Fibroblast of lung (primary cell): ENCODE results near the gene DAGLA. TPM values are rescaled to one million over a fixed set of nuclear protein-coding genes. Genes with fewer than 3 reads are reported as not detected.
A peak's percentile ranks its signal among the peaks of the same experiment; 100 is the strongest.

Experiments
- DNase-seq, 2 donors: peaks; one replicate each; pipeline versions ENCODE4 v3.0.0 to v3.0.0-alpha.2; 2010; ENCODE audit warnings: low read depth in 2 of 2
- H2AFZ ChIP-seq: 2 replicates; pipeline ENCODE4 v1.5.1; 2012; ENCODE audit warnings: low read length, control low read depth, inconsistent platforms
- H3K27ac ChIP-seq: 2 replicates; pipeline ENCODE4 v1.5.1; 2011; ENCODE audit warnings: low read length, control low read depth; ENCODE audit not compliant: insufficient read depth
- H3K27me3 ChIP-seq: 2 replicates; pipeline ENCODE4 v1.5.1; 2011; ENCODE audit warnings: mild to moderate bottlenecking, low read length; ENCODE audit not compliant: control insufficient read depth, insufficient read depth
- H3K36me3 ChIP-seq: 2 replicates; pipeline ENCODE4 v1.5.1; 2011; ENCODE audit warnings: low read length; ENCODE audit not compliant: control insufficient read depth, insufficient read depth
- H3K4me1 ChIP-seq: 2 replicates; pipeline ENCODE4 v1.5.1; 2011; ENCODE audit warnings: low read length; ENCODE audit not compliant: control insufficient read depth, insufficient read depth; ENCODE audit errors: extremely low read depth
- H3K4me2 ChIP-seq: 2 replicates; pipeline ENCODE4 v1.5.1; 2011; ENCODE audit warnings: low read length, control low read depth; ENCODE audit not compliant: insufficient read depth; ENCODE audit errors: extremely low read depth
- H3K4me3 ChIP-seq, 4 experiments: fragments of 200-600 bp in 1 of 4; sonication (generic) in 1 of 4; replicated peaks in 1 of 4; 2 replicates each; pipeline ENCODE4 v1.5.1; 2011 to 2016; ENCODE audit warnings: low read length in 4 of 4, low read depth in 3 of 4, mild to moderate bottlenecking in 3 of 4, control low read depth in 2 of 4, inconsistent platforms in 1 of 4, mixed read lengths in 1 of 4; ENCODE audit not compliant: insufficient read depth in 1 of 4; ENCODE audit errors: control extremely low read depth in 1 of 4
- H3K79me2 ChIP-seq: 2 replicates; pipeline ENCODE4 v1.5.1; 2012; ENCODE audit warnings: mild to moderate bottlenecking, low read length, inconsistent platforms; ENCODE audit not compliant: control insufficient read depth, insufficient read depth
- H3K9ac ChIP-seq: 2 replicates; pipeline ENCODE4 v1.5.1; 2011; ENCODE audit warnings: mild to moderate bottlenecking, low read length, control low read depth; ENCODE audit not compliant: insufficient read depth
- H3K9me3 ChIP-seq: 2 replicates; pipeline ENCODE4 v1.5.1; 2012; ENCODE audit warnings: low read depth, low read length; ENCODE audit not compliant: control insufficient read depth, insufficient read depth
- H4K20me1 ChIP-seq: 2 replicates; pipeline ENCODE4 v1.5.1; 2011; ENCODE audit warnings: low read length; ENCODE audit not compliant: control insufficient read depth, insufficient read depth; ENCODE audit errors: extremely low read depth
- EZH2 ChIP-seq: IDR thresholded peaks from 2 replicates; pipeline ENCODE4 v1.5.1; 2012; ENCODE audit warnings: low read length, control low read depth, mild to moderate bottlenecking; ENCODE audit errors: missing control alignments
- polyA plus RNA-seq, 2 donors: library from polyadenylated mRNA; depleted of rRNA in 1 of 2; stranded (reverse) in 1 of 2; unstranded in 1 of 2; fragments of >200 nt; gene quantifications; 2 replicates each; pipeline ENCODE4 v1.2.1, GENCODE V29; 2011 to 2012; ENCODE audit warnings: missing spikeins in 1 of 2
- total RNA-seq: library from RNA; depleted of rRNA; stranded (reverse); fragments of >200 nt; gene quantifications from 2 replicates; pipeline ENCODE4 v1.2.1, GENCODE V29; 2014
- TF ChIP-seq, protein P1 (sequence below), 2 donors: IDR thresholded peaks in 1 of 2; conservative IDR thresholded peaks in 1 of 2; 1 replicate in 1 of 2; 2 replicates in 1 of 2; pipeline ENCODE4 v1.5.1; 2011 to 2012; ENCODE audit warnings: low read length in 2 of 2, control low read depth in 1 of 2, inconsistent platforms in 1 of 2, low read depth in 1 of 2, mild to moderate bottlenecking in 1 of 2

DAGLA gene
- total and polyA plus RNA-seq, 2 donors (not counting 1 experiment from before 2014, with no cell fraction given), result 1.00 to 2.0 TPM

DNA sequence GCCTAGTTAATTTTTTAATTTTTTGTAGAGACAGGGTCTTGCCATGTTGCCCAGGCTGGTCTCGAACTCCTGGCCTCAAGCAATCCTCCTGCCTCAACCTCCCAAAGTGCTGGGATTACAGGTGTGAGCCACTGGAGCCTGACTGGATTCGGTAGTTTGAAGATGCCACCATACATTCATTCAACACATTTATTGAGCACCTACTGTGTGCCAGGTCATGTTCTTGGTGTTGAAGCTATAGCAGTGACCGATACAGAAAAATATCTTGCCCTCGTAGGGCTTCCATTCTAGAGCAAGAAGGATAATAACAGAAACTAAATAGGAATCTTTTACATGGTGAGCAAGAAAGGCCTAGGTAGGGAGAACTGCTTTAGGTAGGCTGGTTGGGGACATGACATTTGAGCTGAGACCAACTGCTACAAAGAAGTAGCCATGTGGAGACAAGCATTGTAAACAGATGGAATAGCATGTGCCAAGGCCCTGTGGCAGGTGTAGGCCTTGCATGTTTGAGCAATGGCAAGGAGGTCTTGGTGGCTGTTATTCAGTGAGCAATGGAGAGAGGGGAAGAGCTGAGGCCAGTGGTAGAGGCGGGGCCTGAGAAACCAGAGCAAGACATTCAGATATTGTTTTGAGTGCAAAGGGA is 70.6 kb downstream of the DAGLA start:
- H3K4me1 ChIP-seq, result peaks cover 3% of the 10 kb centered on the region
- no peak overlapping the region for H3K9ac ChIP-seq
- H3K4me3 ChIP-seq, result no peak overlapping the region
- no peak overlapping the region for H2AFZ ChIP-seq
- TF ChIP-seq, protein P1, sequence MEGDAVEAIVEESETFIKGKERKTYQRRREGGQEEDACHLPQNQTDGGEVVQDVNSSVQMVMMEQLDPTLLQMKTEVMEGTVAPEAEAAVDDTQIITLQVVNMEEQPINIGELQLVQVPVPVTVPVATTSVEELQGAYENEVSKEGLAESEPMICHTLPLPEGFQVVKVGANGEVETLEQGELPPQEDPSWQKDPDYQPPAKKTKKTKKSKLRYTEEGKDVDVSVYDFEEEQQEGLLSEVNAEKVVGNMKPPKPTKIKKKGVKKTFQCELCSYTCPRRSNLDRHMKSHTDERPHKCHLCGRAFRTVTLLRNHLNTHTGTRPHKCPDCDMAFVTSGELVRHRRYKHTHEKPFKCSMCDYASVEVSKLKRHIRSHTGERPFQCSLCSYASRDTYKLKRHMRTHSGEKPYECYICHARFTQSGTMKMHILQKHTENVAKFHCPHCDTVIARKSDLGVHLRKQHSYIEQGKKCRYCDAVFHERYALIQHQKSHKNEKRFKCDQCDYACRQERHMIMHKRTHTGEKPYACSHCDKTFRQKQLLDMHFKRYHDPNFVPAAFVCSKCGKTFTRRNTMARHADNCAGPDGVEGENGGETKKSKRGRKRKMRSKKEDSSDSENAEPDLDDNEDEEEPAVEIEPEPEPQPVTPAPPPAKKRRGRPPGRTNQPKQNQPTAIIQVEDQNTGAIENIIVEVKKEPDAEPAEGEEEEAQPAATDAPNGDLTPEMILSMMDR (conservative IDR thresholded peaks at IDR 0.05 in 1 of 2, IDR thresholded peaks at IDR 0.05 in 1 of 2; ENCODE audit: low read depth in 1 of 2, low read length in 2 of 2), result no peak
- no peak for TF ChIP-seq EZH2
- no peaks in the 10 kb centered on the region for H3K79me2 ChIP-seq
- H3K36me3 ChIP-seq, result no peaks in the 10 kb centered on the region
- no peak overlapping the region for H3K4me2 ChIP-seq
- peaks cover 13% of the 10 kb centered on the region for H3K27me3 ChIP-seq
- no peaks in the 10 kb centered on the region for H3K9me3 ChIP-seq
- no peaks in the 10 kb centered on the region for H4K20me1 ChIP-seq
- DNase-seq, result no peak
- H3K27ac ChIP-seq, result no peak overlapping the region

DNA sequence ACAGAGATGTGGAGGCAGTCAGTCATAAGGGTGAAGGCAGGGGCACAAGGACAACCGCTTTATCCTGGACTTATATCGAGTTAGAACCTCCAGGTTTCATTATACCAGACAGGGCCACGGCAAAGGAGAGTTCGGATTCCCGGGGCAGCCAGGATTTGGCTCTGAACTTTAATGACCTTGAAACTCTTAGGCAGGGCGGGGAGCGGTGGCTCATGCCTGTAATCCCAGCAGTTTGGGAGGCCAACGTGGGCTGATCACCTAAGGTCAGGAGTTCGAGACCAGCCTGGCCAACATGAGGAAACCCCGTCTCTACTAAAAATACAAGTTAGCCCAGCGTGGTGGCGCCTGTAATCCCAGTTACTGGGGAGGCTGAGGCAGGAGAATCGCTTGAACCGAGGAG is 71.2 kb downstream of the DAGLA start:
- Histone ChIP-seq H4K20me1 (no peaks in the 10 kb centered on the region), H3K4me1 (peaks cover 3% of the 10 kb centered on the region), H3K4me2 (no peak overlapping the region), H3K27ac (no peak overlapping the region), H2AFZ (no peak overlapping the region), H3K27me3 (peaks cover 13% of the 10 kb centered on the region), H3K36me3 (no peaks in the 10 kb centered on the region), H3K9me3 (no peaks in the 10 kb centered on the region), H3K9ac (no peak overlapping the region), H3K4me3 (no peak overlapping the region), H3K79me2 (no peaks in the 10 kb centered on the region)
- DNase-seq, result no peak
- TF ChIP-seq, protein P1 (conservative IDR thresholded peaks at IDR 0.05 in 1 of 2, IDR thresholded peaks at IDR 0.05 in 1 of 2; ENCODE audit: low read depth in 1 of 2, low read length in 2 of 2), result no peak
- TF ChIP-seq EZH2, result no peak

DNA sequence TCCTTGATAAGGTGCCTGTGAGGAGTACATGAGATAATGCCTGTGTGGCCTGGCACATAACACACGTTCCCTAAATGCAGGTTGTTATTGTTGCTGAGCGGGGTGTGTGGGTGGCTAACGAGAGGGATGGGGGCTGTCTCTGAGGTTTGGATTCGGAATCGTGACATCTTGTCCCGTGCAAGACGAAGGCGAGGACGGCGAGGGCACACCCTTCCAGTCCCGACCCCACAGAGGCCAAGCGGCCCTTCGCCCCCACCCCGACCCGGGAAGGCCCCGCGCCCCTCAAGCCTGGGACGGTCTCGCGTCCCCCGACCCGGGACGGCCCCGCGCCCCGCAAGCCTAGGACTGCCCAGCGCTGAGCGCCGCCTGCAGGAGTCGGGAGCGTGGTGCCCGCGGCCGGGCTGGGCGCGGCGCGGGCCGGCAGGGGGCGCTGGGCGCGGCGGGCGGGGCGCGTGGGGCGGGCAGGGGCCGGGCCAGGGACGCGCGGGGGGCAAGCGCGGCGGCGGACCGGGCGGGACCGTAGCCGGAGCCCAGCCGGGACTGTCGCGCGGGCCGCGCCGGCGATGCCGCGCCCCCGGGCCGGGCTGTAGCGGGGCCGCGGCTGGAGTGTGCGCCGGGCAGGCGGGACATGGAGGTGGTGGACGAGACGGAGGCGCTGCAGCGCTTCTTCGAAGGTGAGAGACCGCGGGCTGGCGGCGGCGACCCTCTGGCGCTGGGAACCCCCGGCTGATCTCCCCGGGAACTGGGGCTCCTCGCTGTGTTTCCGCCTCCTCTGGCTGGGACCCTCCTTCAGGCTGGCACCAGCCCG is 72.1 kb downstream of the DAGLA start, which contains the start of gene MYRF:
Gene MYRF, plus strand, starts transcription at position 520 of the 808 bp plus-strand sequence. Its CDS starts 109 bp downstream, at position 629.
- Histone ChIP-seq H3K9me3 (no peaks in the 10 kb centered on the region), H2AFZ (peak within 1 kb of the TSS; percentile 46), H3K4me2 (peak within 1 kb of the TSS; percentile 80), H3K4me3 (peak within 1 kb of the TSS in 2 of 4 experiments; percentile 34 to 35), H3K27me3 (peaks cover 13% of the 10 kb centered on the region), H3K4me1 (peaks cover 3% of the 10 kb centered on the region), H3K79me2 (no peaks in the 10 kb centered on the region), H4K20me1 (no peaks in the 10 kb centered on the region), H3K9ac (no peak within 1 kb of the TSS), H3K27ac (no peak within 1 kb of the TSS), H3K36me3 (no peaks in the 10 kb centered on the region)
- peak in 1 of 2 donors; percentile 24 for DNase-seq
- no peak for TF ChIP-seq EZH2
- TF ChIP-seq, protein P1 (conservative IDR thresholded peaks at IDR 0.05 in 1 of 2, IDR thresholded peaks at IDR 0.05 in 1 of 2; ENCODE audit: low read depth in 1 of 2, low read length in 2 of 2), result peak; percentile 32 to 43
